Spleen (tissue), 7 donors: Measurements from ENCODE around the gene MPP2.

ENCODE experiments used
- POLR2A ChIP-seq, 3 donors: fragments of 450-650 bp; IDR thresholded peaks; one replicate each; pipeline ENCODE4 v1.5.1; 2017; ENCODE audit warnings: antibody characterized with exemption in 3 of 3, mild to moderate bottlenecking in 1 of 3
- TF ChIP-seq, protein P1 (sequence below), 11 experiments: fragments of 200-600 bp in 7 of 11; fragments of 450-650 bp in 4 of 11; sonication (generic) in 4 of 11; IDR thresholded peaks in 8 of 11; conservative IDR thresholded peaks in 3 of 11; 1 replicate in 7 of 11; 2 replicates in 4 of 11; pipeline versions ENCODE4 v1.4.0 to v1.8.0; 2016 to 2021; ENCODE audit warnings: antibody characterized with exemption in 11 of 11, inconsistent platforms in 4 of 11, mild to moderate bottlenecking in 1 of 11
- donor health status: DM: no; HTN: no; CAD: no; lungs with moderate emphysema.
- donor health status: DM: no; HTN: no; CAD: no.
- donor health status: DM: no; HTN: no; CAD: no.

DNA sequence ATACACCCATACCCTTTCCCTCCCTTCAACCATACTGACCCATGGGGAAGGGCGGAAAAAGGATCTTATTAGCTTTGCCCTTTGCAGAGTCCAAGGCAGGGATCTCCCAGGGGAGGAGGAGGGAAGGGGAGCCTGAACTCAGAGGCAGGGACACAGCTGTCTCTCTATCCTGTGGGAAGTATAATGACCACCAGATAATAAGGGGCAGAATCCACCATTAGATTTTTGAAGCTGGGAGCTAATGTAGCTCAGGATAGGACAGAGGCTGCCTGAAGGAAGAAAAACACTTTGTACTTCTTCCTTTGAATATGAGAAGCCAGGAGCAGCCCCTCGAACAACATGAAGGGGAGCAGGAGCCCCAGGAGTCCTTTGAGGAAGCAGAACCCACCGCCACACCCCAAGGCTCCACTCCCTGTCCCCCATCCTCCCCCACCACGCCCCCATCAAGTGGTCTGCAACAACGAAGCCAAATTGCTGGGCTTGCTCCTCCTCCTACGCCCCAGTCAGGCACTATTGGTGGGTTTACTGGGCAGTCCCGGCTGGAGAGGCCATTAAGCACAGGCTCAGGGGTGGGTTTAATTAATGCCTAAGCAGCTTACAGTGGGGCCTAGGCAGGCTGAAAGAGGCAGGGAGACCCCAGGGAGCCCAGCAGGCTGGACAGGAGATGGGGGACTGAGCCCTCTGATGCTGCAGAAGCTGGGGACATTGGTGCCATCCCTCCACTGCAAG is 5.3 kb downstream of the MPP2 start:
- TF ChIP-seq POLR2A (IDR thresholded peaks at IDR 0.05) = no peak
- TF ChIP-seq, protein P1, sequence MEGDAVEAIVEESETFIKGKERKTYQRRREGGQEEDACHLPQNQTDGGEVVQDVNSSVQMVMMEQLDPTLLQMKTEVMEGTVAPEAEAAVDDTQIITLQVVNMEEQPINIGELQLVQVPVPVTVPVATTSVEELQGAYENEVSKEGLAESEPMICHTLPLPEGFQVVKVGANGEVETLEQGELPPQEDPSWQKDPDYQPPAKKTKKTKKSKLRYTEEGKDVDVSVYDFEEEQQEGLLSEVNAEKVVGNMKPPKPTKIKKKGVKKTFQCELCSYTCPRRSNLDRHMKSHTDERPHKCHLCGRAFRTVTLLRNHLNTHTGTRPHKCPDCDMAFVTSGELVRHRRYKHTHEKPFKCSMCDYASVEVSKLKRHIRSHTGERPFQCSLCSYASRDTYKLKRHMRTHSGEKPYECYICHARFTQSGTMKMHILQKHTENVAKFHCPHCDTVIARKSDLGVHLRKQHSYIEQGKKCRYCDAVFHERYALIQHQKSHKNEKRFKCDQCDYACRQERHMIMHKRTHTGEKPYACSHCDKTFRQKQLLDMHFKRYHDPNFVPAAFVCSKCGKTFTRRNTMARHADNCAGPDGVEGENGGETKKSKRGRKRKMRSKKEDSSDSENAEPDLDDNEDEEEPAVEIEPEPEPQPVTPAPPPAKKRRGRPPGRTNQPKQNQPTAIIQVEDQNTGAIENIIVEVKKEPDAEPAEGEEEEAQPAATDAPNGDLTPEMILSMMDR (IDR thresholded peaks at IDR 0.05 in 8 of 11, conservative IDR thresholded peaks at IDR 0.05 in 3 of 11) = no peak
